ENCODE measurements around the gene MYCN.

DNA sequence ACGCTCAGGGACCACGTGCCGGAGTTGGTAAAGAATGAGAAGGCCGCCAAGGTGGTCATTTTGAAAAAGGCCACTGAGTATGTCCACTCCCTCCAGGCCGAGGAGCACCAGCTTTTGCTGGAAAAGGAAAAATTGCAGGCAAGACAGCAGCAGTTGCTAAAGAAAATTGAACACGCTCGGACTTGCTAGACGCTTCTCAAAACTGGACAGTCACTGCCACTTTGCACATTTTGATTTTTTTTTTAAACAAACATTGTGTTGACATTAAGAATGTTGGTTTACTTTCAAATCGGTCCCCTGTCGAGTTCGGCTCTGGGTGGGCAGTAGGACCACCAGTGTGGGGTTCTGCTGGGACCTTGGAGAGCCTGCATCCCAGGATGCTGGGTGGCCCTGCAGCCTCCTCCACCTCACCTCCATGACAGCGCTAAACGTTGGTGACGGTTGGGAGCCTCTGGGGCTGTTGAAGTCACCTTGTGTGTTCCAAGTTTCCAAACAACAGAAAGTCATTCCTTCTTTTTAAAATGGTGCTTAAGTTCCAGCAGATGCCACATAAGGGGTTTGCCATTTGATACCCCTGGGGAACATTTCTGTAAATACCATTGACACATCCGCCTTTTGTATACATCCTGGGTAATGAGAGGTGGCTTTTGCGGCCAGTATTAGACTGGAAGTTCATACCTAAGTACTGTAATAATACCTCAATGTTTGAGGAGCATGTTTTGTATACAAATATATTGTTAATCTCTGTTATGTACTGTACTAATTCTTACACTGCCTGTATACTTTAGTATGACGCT is 5.8 kb downstream of the MYCN start:
- TF ChIP-seq, protein P1, sequence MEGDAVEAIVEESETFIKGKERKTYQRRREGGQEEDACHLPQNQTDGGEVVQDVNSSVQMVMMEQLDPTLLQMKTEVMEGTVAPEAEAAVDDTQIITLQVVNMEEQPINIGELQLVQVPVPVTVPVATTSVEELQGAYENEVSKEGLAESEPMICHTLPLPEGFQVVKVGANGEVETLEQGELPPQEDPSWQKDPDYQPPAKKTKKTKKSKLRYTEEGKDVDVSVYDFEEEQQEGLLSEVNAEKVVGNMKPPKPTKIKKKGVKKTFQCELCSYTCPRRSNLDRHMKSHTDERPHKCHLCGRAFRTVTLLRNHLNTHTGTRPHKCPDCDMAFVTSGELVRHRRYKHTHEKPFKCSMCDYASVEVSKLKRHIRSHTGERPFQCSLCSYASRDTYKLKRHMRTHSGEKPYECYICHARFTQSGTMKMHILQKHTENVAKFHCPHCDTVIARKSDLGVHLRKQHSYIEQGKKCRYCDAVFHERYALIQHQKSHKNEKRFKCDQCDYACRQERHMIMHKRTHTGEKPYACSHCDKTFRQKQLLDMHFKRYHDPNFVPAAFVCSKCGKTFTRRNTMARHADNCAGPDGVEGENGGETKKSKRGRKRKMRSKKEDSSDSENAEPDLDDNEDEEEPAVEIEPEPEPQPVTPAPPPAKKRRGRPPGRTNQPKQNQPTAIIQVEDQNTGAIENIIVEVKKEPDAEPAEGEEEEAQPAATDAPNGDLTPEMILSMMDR (IDR thresholded peaks at IDR 0.05) = no peak
- TF ChIP-seq CREB1 (CRISPR knock-in tag; IDR thresholded peaks at IDR 0.05) (no peak), NR3C1 (CRISPR knock-in tag; conservative IDR thresholded peaks at IDR 0.05; ENCODE audit: low read depth) (no peak)

All from WTC11 (cell line).